SU-DHL-6 (cell line): ENCODE data around the gene SENP2.

Experiments used
- H2AFZ ChIP-seq: fragments of 200-600 bp; sonication (generic); 2 replicates; pipeline ENCODE4 v1.6.1; 2014; ENCODE audit warnings: low read depth, mild to moderate bottlenecking, moderate library complexity, mixed read lengths, antibody characterized with exemption, low read length; ENCODE audit not compliant: severe bottlenecking
- H3F3A ChIP-seq: fragments of 200-600 bp; shearing (Covaris generic); 2 replicates; pipeline ENCODE4 v1.6.0; 2016; ENCODE audit warnings: antibody characterized with exemption, mild to moderate bottlenecking; ENCODE audit not compliant: insufficient read depth
- H3K27ac ChIP-seq: fragments of 200-600 bp; sonication (generic); 2 replicates; pipeline ENCODE4 v1.5.1; 2016; ENCODE audit warnings: low read depth, mild to moderate bottlenecking, low read length, moderate library complexity, mixed read lengths
- H3K27me3 ChIP-seq: fragments of 200-600 bp; sonication (generic), shearing (Covaris generic); 2 replicates; pipeline ENCODE4 v1.6.0; 2014; ENCODE audit warnings: mild to moderate bottlenecking, low read length
- H3K36me3 ChIP-seq: fragments of 200-600 bp; sonication (generic); 2 replicates; pipeline ENCODE4 v1.6.1; 2014; ENCODE audit warnings: mild to moderate bottlenecking, low read length, mixed read lengths
- H3K4me2 ChIP-seq: fragments of 300-600, 200-600 bp; shearing (Covaris generic), sonication (generic); 2 replicates; pipeline ENCODE4 v1.6.0; 2014; ENCODE audit warnings: low read length, low read depth, mild to moderate bottlenecking; ENCODE audit not compliant: poor library complexity, severe bottlenecking
- H3K4me3 ChIP-seq: fragments of 200-600 bp; sonication (generic); 2 replicates; pipeline ENCODE4 v1.5.1; 2014; ENCODE audit warnings: antibody characterized with exemption, low read length, mild to moderate bottlenecking, mixed read lengths; ENCODE audit not compliant: insufficient read depth, poor library complexity, severe bottlenecking
- H3K79me2 ChIP-seq: fragments of 200-600 bp; sonication (generic); 2 replicates; pipeline ENCODE4 v1.6.1; 2014; ENCODE audit warnings: mild to moderate bottlenecking, low read length, moderate library complexity; ENCODE audit not compliant: insufficient read depth
- H3K9ac ChIP-seq: fragments of 200-600 bp; sonication (generic); 2 replicates; pipeline ENCODE4 v1.7.0; 2014; ENCODE audit warnings: mild to moderate bottlenecking, low read length
- H3K9me2 ChIP-seq: fragments of 200-600 bp; sonication (generic); replicated peaks from 2 replicates; pipeline ENCODE4 v1.6.1; 2014; ENCODE audit warnings: low read length; ENCODE audit not compliant: insufficient read depth
- H3K9me3 ChIP-seq: fragments of 200-600 bp; sonication (generic); 2 replicates; pipeline ENCODE4 v1.6.1; 2014; ENCODE audit warnings: low read length, mixed read lengths; ENCODE audit not compliant: insufficient read depth
- H4K20me1 ChIP-seq: fragments of 200-600 bp; sonication (generic); 2 replicates; pipeline ENCODE4 v1.6.1; 2014; ENCODE audit warnings: low read depth, mild to moderate bottlenecking, antibody characterized with exemption, low read length, moderate library complexity, mixed read lengths
- CTCF ChIP-seq: fragments of 200-600 bp; sonication (generic); IDR thresholded peaks from one replicate; pipeline ENCODE4 v1.5.1; 2017; ENCODE audit warnings: antibody characterized with exemption, mild to moderate bottlenecking, low read length, moderate library complexity; ENCODE audit not compliant: insufficient read depth, poor library complexity, severe bottlenecking
- EZH2phosphoT487 ChIP-seq: fragments of 200-600 bp; sonication (generic), shearing (Covaris generic); conservative IDR thresholded peaks from 2 replicates; pipeline ENCODE4 v1.6.1; 2018; ENCODE audit warnings: mild to moderate bottlenecking, antibody characterized with exemption, low read length, moderate library complexity, mixed read lengths

SENP2 gene

GRCh38 chr3:185582236-185582635 is 3.9 kb upstream of the SENP2 start:
- Histone ChIP-seq H3K4me3 (no peak overlapping the region), H3K27ac (no peak overlapping the region)

GRCh38 chr3:185582871-185583270 is 3.2 kb upstream of the SENP2 start:
- no peak overlapping the region for H3K9ac ChIP-seq
- TF ChIP-seq CTCF, result no peak
- no peak for TF ChIP-seq EZH2phosphoT487
- H3K79me2 ChIP-seq, result peaks cover 12% of the 10 kb centered on the region
- no peak overlapping the region for H2AFZ ChIP-seq
- H3K9me3 ChIP-seq, result no peaks in the 10 kb centered on the region
- no peaks in the 10 kb centered on the region for H3K27me3 ChIP-seq
- no peak overlapping the region for H3K27ac ChIP-seq
- no peak overlapping the region for H3K4me3 ChIP-seq
- H3K36me3 ChIP-seq, result no peaks in the 10 kb centered on the region
- no peaks in the 10 kb centered on the region for H3F3A ChIP-seq
- H4K20me1 ChIP-seq, result no peaks in the 10 kb centered on the region
- no peaks in the 10 kb centered on the region for H3K9me2 ChIP-seq
- no peak overlapping the region for H3K4me2 ChIP-seq

More at GRCh38 chr3:185582236-185582635, 3.9 kb upstream of the SENP2 start:
- H4K20me1 ChIP-seq, result no peaks in the 10 kb centered on the region
- H3K27me3 ChIP-seq, result no peaks in the 10 kb centered on the region
- H3K79me2 ChIP-seq, result peaks cover 10% of the 10 kb centered on the region
- TF ChIP-seq EZH2phosphoT487, result no peak
- TF ChIP-seq CTCF, result no peak
- H3K4me2 ChIP-seq, result no peak overlapping the region
- no peaks in the 10 kb centered on the region for H3K9me3 ChIP-seq
- no peaks in the 10 kb centered on the region for H3F3A ChIP-seq
- no peak overlapping the region for H3K9ac ChIP-seq
- no peak overlapping the region for H2AFZ ChIP-seq
- no peaks in the 10 kb centered on the region for H3K36me3 ChIP-seq
- H3K9me2 ChIP-seq, result no peaks in the 10 kb centered on the region

- H3K9ac ChIP-seq, result no peak overlapping the region
These were observed 2.2 kb upstream of the SENP2 start for GRCh38 chr3:185583925-185584324.

More at GRCh38 chr3:185583925-185584324, 2.2 kb upstream of the SENP2 start:
- Histone ChIP-seq H2AFZ (no peak overlapping the region), H4K20me1 (no peaks in the 10 kb centered on the region), H3F3A (no peaks in the 10 kb centered on the region), H3K27me3 (no peaks in the 10 kb centered on the region), H3K79me2 (peaks cover 20% of the 10 kb centered on the region), H3K4me2 (no peak overlapping the region), H3K27ac (no peak overlapping the region), H3K36me3 (no peaks in the 10 kb centered on the region), H3K4me3 (no peak overlapping the region), H3K9me3 (no peaks in the 10 kb centered on the region), H3K9me2 (no peaks in the 10 kb centered on the region)
- TF ChIP-seq EZH2phosphoT487 (no peak), CTCF (no peak)
